H1 (cell line): Measurements from ENCODE around the gene PNMA8C. TPM values are rescaled to one million over a fixed set of nuclear protein-coding genes. Genes with fewer than 3 reads are reported as not detected.

Experiments
- CTCF ChIA-PET: fragments of 300-600 bp; sonication (Branson Sonifier 250); formaldehyde crosslinking; loops from one replicate; lab custom pipeline; 2021; ENCODE audit not compliant: partially characterized antibody; lab: Charles Lee
- POLR2A ChIA-PET: fragments of 300-600 bp; sonication (Branson Sonifier 250); formaldehyde crosslinking; loops from one replicate; lab custom pipeline; 2021; ENCODE audit warnings: inconsistent platforms; ENCODE audit not compliant: partially characterized antibody; lab: Charles Lee
- DNase-seq, 2 experiments: peaks; one replicate each; pipeline versions ENCODE4 v3.0.0 to v3.0.0-alpha.2; 2010 to 2022; ENCODE audit warnings: low spot score in 2 of 2, low read depth in 1 of 2, mixed read lengths in 1 of 2
- FAIRE-seq: peaks from 2 replicates; lab custom pipeline; 2011; peaks lifted over from hg19 to GRCh38; lab: Jason Lieb, UNC
- H2AFZ ChIP-seq: 2 replicates; pipeline ENCODE4 v1.8.1; 2012; ENCODE audit warnings: low read length, inconsistent platforms
- H2AK5ac ChIP-seq: 2 replicates; pipeline ENCODE4 v1.6.1; 2013; ENCODE audit warnings: low read depth, low read length
- H2BK120ac ChIP-seq: replicated peaks from 2 replicates; pipeline ENCODE3; 2013; ENCODE audit warnings: low read depth, low read length, inconsistent platforms
- H2BK12ac ChIP-seq: 2 replicates; pipeline ENCODE4 v1.6.1; 2013; ENCODE audit warnings: low read depth, low read length
- H2BK15ac ChIP-seq: 2 replicates; pipeline ENCODE4 v1.6.1; 2013; ENCODE audit warnings: low read length
- H2BK20ac ChIP-seq: 2 replicates; pipeline ENCODE4 v1.6.1; 2013; ENCODE audit warnings: low read length
- H2BK5ac ChIP-seq: 2 replicates; pipeline ENCODE4 v1.6.1; 2013; ENCODE audit warnings: low read depth, low read length
- H3K14ac ChIP-seq: 2 replicates; pipeline ENCODE4 v1.6.1; 2013; ENCODE audit warnings: inconsistent platforms; ENCODE audit not compliant: insufficient read length
- H3K18ac ChIP-seq: 2 replicates; pipeline ENCODE4 v1.6.1; 2013; ENCODE audit warnings: low read length; ENCODE audit errors: extremely low read depth
- H3K23ac ChIP-seq: 2 replicates; pipeline ENCODE4 v1.6.1; 2013; ENCODE audit warnings: inconsistent platforms; ENCODE audit not compliant: insufficient read length
- H3K23me2 ChIP-seq: 2 replicates; pipeline ENCODE4 v1.6.1; 2013; ENCODE audit warnings: low read depth, low read length
- H3K27ac ChIP-seq: 2 replicates; pipeline ENCODE4 v1.6.1; 2011; ENCODE audit warnings: low read depth, low read length, inconsistent platforms
- H3K27me3 ChIP-seq, 4 experiments: replicated peaks in 1 of 4; 1 replicate in 1 of 4; 2 replicates in 3 of 4; pipeline versions ENCODE4 v1.6.1 to v1.8.1; 2011 to 2013; ENCODE audit warnings: low read length in 3 of 4, mild to moderate bottlenecking in 3 of 4, inconsistent platforms in 2 of 4, mixed read lengths in 2 of 4, moderate library complexity in 1 of 4; ENCODE audit not compliant: control insufficient read depth in 3 of 4, insufficient read depth in 3 of 4; ENCODE audit errors: extremely low read depth in 1 of 4
- H3K36me3 ChIP-seq, 4 experiments: 2 replicates each; pipeline versions ENCODE4 v1.6.1 to v1.8.1; 2011 to 2013; ENCODE audit warnings: mild to moderate bottlenecking in 4 of 4, low read length in 3 of 4, moderate library complexity in 2 of 4, control low read depth in 1 of 4, inconsistent platforms in 1 of 4; ENCODE audit not compliant: insufficient read depth in 4 of 4, control insufficient read depth in 2 of 4
- H3K4ac ChIP-seq: replicated peaks from 2 replicates; pipeline ENCODE3; 2013; ENCODE audit warnings: low read length, low read depth, mixed read lengths, inconsistent platforms; ENCODE audit not compliant: insufficient read length
- H3K4me1 ChIP-seq, 4 experiments: replicated peaks in 1 of 4; 1 replicate in 1 of 4; 2 replicates in 3 of 4; pipeline versions ENCODE4 v1.6.1 to v1.8.1; 2011 to 2013; ENCODE audit warnings: low read length in 3 of 4, inconsistent platforms in 2 of 4, mixed read lengths in 1 of 4; ENCODE audit not compliant: insufficient read depth in 4 of 4, control insufficient read depth in 3 of 4
- H3K4me2 ChIP-seq, 2 experiments: 2 replicates each; pipeline versions ENCODE4 v1.6.1 to v1.8.1; 2011 to 2013; ENCODE audit warnings: low read depth in 2 of 2, low read length in 2 of 2, control low read depth in 1 of 2, inconsistent platforms in 1 of 2, mild to moderate bottlenecking in 1 of 2; ENCODE audit not compliant: insufficient read depth in 1 of 2
- H3K4me3 ChIP-seq, 4 experiments: fragments of 200-600, 300-600 bp in 1 of 4; sonication (generic), shearing (Covaris generic), sonication (Bioruptor Twin) in 1 of 4; 2 replicates each; pipeline versions ENCODE4 v1.5.1 to v1.8.1; 2011 to 2016; ENCODE audit warnings: low read length in 4 of 4, low read depth in 3 of 4, control low read depth in 2 of 4, inconsistent platforms in 2 of 4, mild to moderate bottlenecking in 2 of 4, mixed read lengths in 1 of 4, moderate library complexity in 1 of 4; ENCODE audit not compliant: insufficient read depth in 2 of 4; ENCODE audit errors: extremely low read depth in 1 of 4
- H3K56ac ChIP-seq: replicated peaks from 2 replicates; pipeline ENCODE3; 2013; ENCODE audit warnings: low read depth, mild to moderate bottlenecking, mixed read lengths, low read length, inconsistent platforms; ENCODE audit not compliant: insufficient read length
- H3K79me1 ChIP-seq: 2 replicates; pipeline ENCODE4 v1.6.1; 2013; ENCODE audit warnings: low read depth, low read length, control low read depth
- H3K79me2 ChIP-seq, 2 experiments: 2 replicates each; pipeline versions ENCODE4 v1.6.1 to v1.8.1; 2012 to 2013; ENCODE audit warnings: low read length in 2 of 2, mild to moderate bottlenecking in 2 of 2, inconsistent platforms in 1 of 2; ENCODE audit not compliant: insufficient read depth in 2 of 2, control insufficient read depth in 1 of 2
- H3K9ac ChIP-seq, 4 experiments: replicated peaks in 1 of 4; 1 replicate in 1 of 4; 2 replicates in 3 of 4; pipeline versions ENCODE4 v1.6.1 to v1.8.1; 2011 to 2013; ENCODE audit warnings: low read depth in 3 of 4, low read length in 3 of 4, control low read depth in 2 of 4, mild to moderate bottlenecking in 2 of 4, moderate library complexity in 2 of 4, inconsistent platforms in 1 of 4; ENCODE audit errors: extremely low read depth in 1 of 4
- H3K9me3 ChIP-seq, 2 experiments: 2 replicates each; pipeline versions ENCODE4 v1.6.1 to v1.8.1; 2012 to 2013; ENCODE audit warnings: mild to moderate bottlenecking in 2 of 2, moderate library complexity in 2 of 2, control low read depth in 1 of 2, inconsistent platforms in 1 of 2, low read depth in 1 of 2, low read length in 1 of 2, mixed read lengths in 1 of 2; ENCODE audit not compliant: insufficient read depth in 2 of 2
- H4K20me1 ChIP-seq, 2 experiments: replicated peaks in 1 of 2; 2 replicates each; pipeline versions ENCODE3 to v1.8.1; 2011 to 2013; ENCODE audit warnings: inconsistent platforms in 2 of 2, low read length in 2 of 2, mild to moderate bottlenecking in 1 of 2; ENCODE audit not compliant: insufficient read depth in 2 of 2, control insufficient read depth in 1 of 2
- H4K5ac ChIP-seq: 2 replicates; pipeline ENCODE4 v1.6.1; 2013; ENCODE audit warnings: low read length, low read depth, mixed read lengths, inconsistent platforms; ENCODE audit not compliant: insufficient read length
- H4K8ac ChIP-seq: 2 replicates; pipeline ENCODE4 v1.8.0; 2013; ENCODE audit warnings: mild to moderate bottlenecking, moderate library complexity, low read length, inconsistent platforms; ENCODE audit not compliant: insufficient read depth; ENCODE audit errors: extremely low read depth
- H4K91ac ChIP-seq: replicated peaks from 2 replicates; pipeline ENCODE3; 2013; ENCODE audit warnings: low read length, mixed read lengths, inconsistent platforms; ENCODE audit not compliant: insufficient read length
- GABPA ChIP-seq: IDR thresholded peaks from 2 replicates; pipeline ENCODE4 v1.6.1; 2011; ENCODE audit warnings: mild to moderate bottlenecking, low read length, moderate library complexity, borderline replicate concordance; ENCODE audit not compliant: insufficient read depth
- GTF2F1 ChIP-seq: IDR thresholded peaks from 2 replicates; pipeline ENCODE4 v1.6.1; 2012; ENCODE audit warnings: low read depth, low read length, improper control_type of control experiment, borderline replicate concordance
- ZNF274 ChIP-seq: IDR thresholded peaks from 2 replicates; pipeline ENCODE4 v1.7.0; 2012; ENCODE audit warnings: low read length, borderline replicate concordance; ENCODE audit errors: extremely low read depth
- WGBS, 2 experiments: shearing (Covaris generic) in 1 of 2; methylation state at CpG; one replicate each; pipeline versions ENCODE4 v1.1.6 to v1.1.7; 2013 to 2015; ENCODE audit warnings: low lambda C conversion rate in 2 of 2, mixed read lengths in 2 of 2, inconsistent platforms in 1 of 2, low coverage in 1 of 2, missing lambda C conversion rate in 1 of 2; ENCODE audit not compliant: insufficient replicate concordance in 2 of 2, insufficient coverage in 1 of 2, insufficient read length in 1 of 2; ENCODE audit errors: extremely low coverage in 1 of 2, missing lambda C conversion rate in 1 of 2; 5-methylcytosine and 5-hydroxymethylcytosine counted together
- polyA plus RNA-seq, 7 experiments: library from polyadenylated mRNA; depleted of rRNA in 3 of 7; stranded (reverse) in 5 of 7; unstranded in 2 of 7; fragments of >200 nt in 5 of 7; fragments of 200-250 nt in 2 of 7; gene quantifications; 1 replicate in 5 of 7; 2 replicates in 1 of 7; 4 replicates in 1 of 7; pipeline versions ENCODE4 v1.2.1 to v1.2.3, GENCODE V29; 2011 to 2013; ENCODE audit warnings: missing spikeins in 2 of 7, mixed read lengths in 2 of 7
- total RNA-seq: library from RNA; stranded (reverse); fragmentation: NEBNext Ultra II Directional; extraction: Animal tissue kit (Norgen Biotek cat#: 25700); gene quantifications from 2 replicates; pipeline ENCODE4 v1.2.1, GENCODE V29; 2021

PNMA8C gene
- total and polyA plus RNA-seq, 2 of the 8 experiments (the other 6 are each of a cell fraction or from before 2014, with no cell fraction given) = 0.53 to 1.8 TPM

DNA sequence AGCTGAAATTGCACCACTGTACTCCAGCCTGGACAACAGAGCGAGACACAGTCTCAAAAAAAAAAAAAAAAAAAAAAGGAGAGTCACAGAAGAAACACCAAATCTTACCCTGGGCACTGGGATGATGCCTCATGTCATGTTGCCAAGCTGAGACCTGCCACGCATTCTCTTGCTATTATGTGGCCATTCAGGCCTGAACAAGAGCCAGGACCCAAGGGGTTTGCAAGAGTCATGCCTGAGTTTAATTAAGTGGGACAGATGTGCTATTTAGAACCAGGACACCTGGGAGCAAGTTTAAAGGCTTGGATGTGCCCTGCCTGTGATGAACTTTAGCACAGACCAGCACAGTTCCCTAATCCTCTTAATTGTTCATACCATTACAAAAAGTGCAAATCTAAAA lies 32.8 kb upstream of the PNMA8C start:
- Histone ChIP-seq H3K79me1 (no peaks in the 10 kb centered on the region), H3K4me3 (no peak overlapping the region), H3K23me2 (no peaks in the 10 kb centered on the region), H4K8ac (no peak overlapping the region), H3K36me3 (0 out of 8 replicates have a peak, but pooled peaks cover 0 to 2% (median 0%) of the 10 kb centered on the region in 4 experiments), H2AK5ac (no peak overlapping the region), H3K27ac (no peak overlapping the region), H2BK12ac (no peak overlapping the region), H4K5ac (no peak overlapping the region), H2BK15ac (no peak overlapping the region), H3K14ac (no peak overlapping the region), H3K4me2 (no peak overlapping the region), H4K91ac (no peak overlapping the region), H3K56ac (no peak overlapping the region), H3K18ac (no peak overlapping the region), H3K23ac (no peak overlapping the region), H3K27me3 (no peaks in the 10 kb centered on the region), H2BK120ac (no peak overlapping the region), H3K4me1 (no peaks in the 10 kb centered on the region), H3K79me2 (no peaks in the 10 kb centered on the region), H2BK5ac (no peak overlapping the region), H4K20me1 (no peaks in the 10 kb centered on the region), H2BK20ac (no peak overlapping the region), H3K9me3 (no peaks in the 10 kb centered on the region), H3K4ac (no peak overlapping the region), H3K9ac (no peak overlapping the region), H2AFZ (no peak overlapping the region)
- FAIRE-seq (no peak), DNase-seq (no peak)
- ChIA-PET POLR2A (no interaction called here), CTCF (interaction anchor here (0.6 to 0.7 kb wide), 2 partner anchors 22 to 231 kb away, joined by 3 to 4 read pairs; no protein-coding TSS in a partner anchor)
- no peak for TF ChIP-seq ZNF274
- TF ChIP-seq GABPA = no peak
- no peak for TF ChIP-seq GTF2F1
- 89% methylated on average over 1 of the region's 2 CpGs; no CpG with 5 or more reads in 1 of the 2 experiments for WGBS, 2 experiments
